Muscle of leg (tissue), 11 donors: ENCODE data around the gene ARL10. TPM values are rescaled to one million over a fixed set of nuclear protein-coding genes. Genes with fewer than 3 reads are reported as not detected.

Experiments used
- DNase-seq: peaks from one replicate; pipeline ENCODE4 v3.0.0; 2013
- H3K27ac ChIP-seq: one replicate; pipeline ENCODE4 v1.5.1; 2013; ENCODE audit warnings: mild to moderate bottlenecking, low read length, control low read depth
- H3K27me3 ChIP-seq: one replicate; pipeline ENCODE4 v1.6.1; 2013; ENCODE audit warnings: low read length; ENCODE audit not compliant: control insufficient read depth, insufficient read depth
- H3K36me3 ChIP-seq: one replicate; pipeline ENCODE4 v1.6.1; 2013; ENCODE audit warnings: low read length; ENCODE audit not compliant: control insufficient read depth, insufficient read depth
- H3K4me1 ChIP-seq: one replicate; pipeline ENCODE4 v1.6.1; 2013; ENCODE audit warnings: low read length; ENCODE audit not compliant: control insufficient read depth, insufficient read depth
- H3K4me3 ChIP-seq: one replicate; pipeline ENCODE4 v1.5.1; 2013; ENCODE audit warnings: low read length, control low read depth
- H3K9me3 ChIP-seq: replicated peaks from 2 replicates; pipeline ENCODE4 v1.6.1; 2013; ENCODE audit warnings: low read depth, low read length; ENCODE audit not compliant: control insufficient read depth
- WGBS: methylation state at CpG from one replicate; pipeline ENCODE4 v1.1.5; 2013; ENCODE audit warnings: missing lambda C conversion rate; ENCODE audit not compliant: insufficient coverage; 5-methylcytosine and 5-hydroxymethylcytosine counted together
- polyA plus RNA-seq, 8 donors: library from polyadenylated mRNA; unstranded; fragments of 120-200 nt; gene quantifications; one replicate each; pipeline versions ENCODE4 v1.2.1 to v1.2.3, GENCODE V29; 2013; ENCODE audit warnings: inconsistent platforms in 1 of 8, low replicate concordance in 1 of 8; ENCODE audit not compliant: insufficient read length in 8 of 8, insufficient read depth in 1 of 8
- total RNA-seq: library from RNA; stranded (reverse); fragments of 120-200 nt; gene quantifications from one replicate; pipeline ENCODE4 v1.2.4, GENCODE V29; 2013

ARL10 gene
- total and polyA plus RNA-seq, 9 donors, result 7.9 to 12.5 (median 9.7) TPM

DNA sequence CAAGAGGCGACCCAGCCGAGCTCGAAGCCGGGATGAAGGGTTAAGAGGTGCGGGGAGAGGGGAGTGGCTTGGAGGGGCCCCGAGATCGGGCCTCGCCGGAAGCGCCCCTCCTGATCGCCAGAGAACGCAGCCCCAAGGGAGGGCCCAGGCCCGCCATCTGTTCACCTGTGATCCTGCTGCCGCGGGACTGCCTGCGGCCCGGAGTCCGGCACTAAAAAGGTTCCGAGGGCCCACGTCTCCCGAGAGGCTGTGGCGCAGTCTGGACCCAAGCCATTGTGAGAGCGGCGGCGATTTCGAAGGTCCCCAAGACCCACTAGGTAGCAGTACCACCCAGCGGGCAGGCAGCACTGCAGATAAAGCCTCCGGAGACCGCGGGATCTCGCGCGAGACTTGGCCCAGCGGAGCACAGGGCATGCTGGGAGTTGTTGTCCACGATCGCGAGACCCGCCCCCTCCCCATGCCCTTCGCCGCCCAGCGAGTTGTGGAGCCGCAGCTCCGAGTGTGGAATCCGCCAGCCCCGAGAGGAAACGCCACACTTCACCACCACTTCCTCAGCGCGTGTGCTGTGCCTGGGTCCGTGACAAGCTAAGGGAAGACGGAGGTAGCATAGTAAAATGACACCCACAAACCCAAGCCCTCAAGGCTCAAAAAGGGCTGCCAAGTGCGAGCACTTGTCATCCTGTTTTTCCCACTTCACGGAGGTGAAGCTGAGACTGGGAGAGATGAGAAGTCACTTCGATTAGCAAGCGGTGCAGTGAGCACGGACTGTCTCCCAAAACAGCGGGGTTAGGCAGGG is 3.7 kb upstream of the ARL10 start, which contains the start of gene KIAA1191:
Gene KIAA1191, minus strand, starts transcription at position 328 of the 796 bp plus-strand sequence. CDS start 2,256 bp downstream, outside the sequence.
- peak within 1 kb of the TSS; percentile 72 for H3K27ac ChIP-seq
- DNase-seq, result peak; percentile 96
- peaks cover 21% of the 10 kb centered on the region for H3K4me1 ChIP-seq
- H3K4me3 ChIP-seq, result peak within 1 kb of the TSS; percentile 99
- H3K9me3 ChIP-seq, result no peaks in the 10 kb centered on the region
- no peaks in the 10 kb centered on the region for H3K27me3 ChIP-seq
- peaks cover 12% of the 10 kb centered on the region for H3K36me3 ChIP-seq
- under 1% methylated on average over 41 of the region's 56 CpGs for WGBS

DNA sequence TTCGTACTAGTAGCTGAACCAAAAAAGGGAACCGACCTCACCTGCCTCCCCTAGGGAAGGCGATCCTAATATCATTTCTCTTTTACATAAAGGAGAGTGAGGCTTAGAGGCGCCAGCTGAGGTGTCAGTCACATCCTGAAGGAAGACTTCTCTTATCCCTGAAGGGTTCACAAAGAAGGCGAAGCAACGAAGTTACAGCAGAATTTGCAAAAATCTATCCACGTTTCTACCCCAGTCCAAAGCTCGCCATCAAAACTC is 3.1 kb upstream of the ARL10 start:
- H3K36me3 ChIP-seq, result peaks cover 12% of the 10 kb centered on the region
- H3K27me3 ChIP-seq, result no peaks in the 10 kb centered on the region
- peaks cover 22% of the 10 kb centered on the region for H3K4me1 ChIP-seq
- H3K4me3 ChIP-seq, result peak overlapping the region; percentile 99
- H3K27ac ChIP-seq, result no peak overlapping the region
- WGBS, result no CpG with 5 or more reads among the region's 8 CpGs
- DNase-seq, result no peak
- no peaks in the 10 kb centered on the region for H3K9me3 ChIP-seq

DNA sequence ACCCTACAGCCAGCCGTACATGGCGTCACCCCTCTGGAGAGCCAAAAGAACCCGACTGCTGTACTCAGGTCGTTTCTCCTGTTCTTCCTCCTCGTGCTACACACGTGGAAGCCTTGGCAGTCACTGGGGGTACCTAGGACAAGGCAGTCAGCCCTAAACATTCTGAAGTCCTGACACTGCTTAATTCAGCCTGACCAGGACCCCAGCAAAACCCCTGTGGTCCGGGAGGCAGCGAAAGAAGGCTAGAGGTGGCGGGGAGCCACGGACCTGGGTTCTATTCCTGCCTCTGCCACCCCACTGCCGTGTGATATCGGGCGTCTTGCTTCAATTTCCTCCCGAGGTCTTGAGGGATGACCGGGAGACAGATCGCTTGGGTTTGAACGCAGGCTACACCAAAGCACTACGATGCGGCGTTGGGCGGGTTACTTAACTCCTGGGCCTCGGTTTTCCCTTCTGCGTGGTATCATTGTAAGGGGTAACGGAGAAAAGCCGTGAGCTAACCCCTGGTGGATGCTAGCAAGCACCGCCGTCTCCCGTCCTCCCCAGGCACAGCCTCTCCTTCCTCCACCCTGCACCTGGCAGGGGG is 429 bp upstream of the ARL10 start:
- peaks cover 22% of the 10 kb centered on the region for H3K4me1 ChIP-seq
- WGBS, result 9% methylated on average over 14 of the region's 28 CpGs
- peaks cover 30% of the 10 kb centered on the region for H3K36me3 ChIP-seq
- no peaks in the 10 kb centered on the region for H3K27me3 ChIP-seq
- H3K9me3 ChIP-seq, result no peaks in the 10 kb centered on the region
- DNase-seq, result no peak
- H3K27ac ChIP-seq, result no peak overlapping the region
- H3K4me3 ChIP-seq, result peak overlapping the region; percentile 53

- Histone ChIP-seq H3K27ac (no peak overlapping the region), H3K4me1 (peaks cover 15% of the 10 kb centered on the region), H3K9me3 (no peaks in the 10 kb centered on the region), H3K36me3 (peaks cover 39% of the 10 kb centered on the region), H3K4me3 (peak overlapping the region; percentile 53), H3K27me3 (no peaks in the 10 kb centered on the region)
- WGBS, result 23% methylated on average over 36 of the region's 38 CpGs
- DNase-seq, result no peak
Measured at GRCh38 chr5:176366232-176366894, 1.1 kb downstream of the ARL10 start.

- peaks cover 50% of the 10 kb centered on the region for H3K36me3 ChIP-seq
- H3K4me1 ChIP-seq, result peaks cover 10% of the 10 kb centered on the region
- no peaks in the 10 kb centered on the region for H3K27me3 ChIP-seq
- no peaks in the 10 kb centered on the region for H3K9me3 ChIP-seq
- 93% methylated on average over 9 of the region's 13 CpGs for WGBS
- no peak for DNase-seq
- H3K27ac ChIP-seq, result no peak overlapping the region
- H3K4me3 ChIP-seq, result no peak overlapping the region
Measured at GRCh38 chr5:176368726-176369125, 3.4 kb downstream of the ARL10 start.

GRCh38 chr5:176369934-176370711 is 4.8 kb downstream of the ARL10 start:
- H3K27me3 ChIP-seq, result no peaks in the 10 kb centered on the region
- WGBS, result 100% methylated on average over 1 of the region's 8 CpGs
- H3K9me3 ChIP-seq, result no peaks in the 10 kb centered on the region
- no peak overlapping the region for H3K4me3 ChIP-seq
- DNase-seq, result no peak
- peaks cover 7% of the 10 kb centered on the region for H3K4me1 ChIP-seq
- peaks cover 50% of the 10 kb centered on the region for H3K36me3 ChIP-seq
- H3K27ac ChIP-seq, result no peak overlapping the region

- H3K4me1 ChIP-seq, result no peaks in the 10 kb centered on the region
- no peaks in the 10 kb centered on the region for H3K27me3 ChIP-seq
- DNase-seq, result no peak
- H3K9me3 ChIP-seq, result no peaks in the 10 kb centered on the region
- H3K4me3 ChIP-seq, result no peak overlapping the region
- H3K36me3 ChIP-seq, result peaks cover 50% of the 10 kb centered on the region
- no peak overlapping the region for H3K27ac ChIP-seq
- 92% methylated on average over 10 of the region's 13 CpGs for WGBS
Measured at GRCh38 chr5:176371621-176372539, 6.6 kb downstream of the ARL10 start.

GRCh38 chr5:176373100-176373818 is 8.0 kb downstream of the ARL10 start:
- peak; percentile 71 for DNase-seq

GRCh38 chr5:176379881-176380280 is 14.6 kb downstream of the ARL10 start:
- no peak for DNase-seq
- H3K4me3 ChIP-seq, result no peak overlapping the region
- no peaks in the 10 kb centered on the region for H3K27me3 ChIP-seq
- 83% methylated on average over 2 of the region's 3 CpGs for WGBS
- no peaks in the 10 kb centered on the region for H3K4me1 ChIP-seq
- H3K27ac ChIP-seq, result no peak overlapping the region
- peaks cover 52% of the 10 kb centered on the region for H3K36me3 ChIP-seq
- no peaks in the 10 kb centered on the region for H3K9me3 ChIP-seq

More at GRCh38 chr5:176373100-176373818, 8.0 kb downstream of the ARL10 start:
- Histone ChIP-seq H3K4me1 (no peaks in the 10 kb centered on the region), H3K9me3 (no peaks in the 10 kb centered on the region), H3K36me3 (peaks cover 40% of the 10 kb centered on the region), H3K4me3 (no peak overlapping the region), H3K27me3 (no peaks in the 10 kb centered on the region), H3K27ac (no peak overlapping the region)
- 52% methylated on average over 4 of the region's 7 CpGs for WGBS
